Upper lobe of left lung (tissue), 4 donors: ENCODE measurements around the gene FMN2.

ENCODE experiments used
- CTCF ChIP-seq, 6 experiments: fragments of 450-650 bp in 4 of 6; fragments of 200-600 bp in 2 of 6; sonication (generic) in 2 of 6; IDR thresholded peaks; one replicate each; pipeline ENCODE4 v1.5.1; 2016 to 2019; ENCODE audit warnings: antibody characterized with exemption in 6 of 6
- EP300 ChIP-seq, 4 donors: sonication (generic); formaldehyde crosslinking; IDR thresholded peaks; one replicate each; pipeline ENCODE4 v1.5.1; 2017; ENCODE audit warnings: antibody characterized with exemption in 4 of 4, control low read depth in 2 of 4
- POLR2A ChIP-seq, 4 donors: fragments of 450-650 bp; IDR thresholded peaks; one replicate each; pipeline ENCODE4 v1.5.1; 2016 to 2017; ENCODE audit warnings: antibody characterized with exemption in 4 of 4, mild to moderate bottlenecking in 2 of 4

GRCh38 chr1:240341365-240342250 lies 249.9 kb downstream of the FMN2 start:
- TF ChIP-seq CTCF (IDR thresholded peaks at IDR 0.05), result no peak
- TF ChIP-seq EP300 (IDR thresholded peaks at IDR 0.05), result no peak
- no peak for TF ChIP-seq POLR2A (IDR thresholded peaks at IDR 0.05)
